Thoracic aorta (tissue), 2 donors: ENCODE data around the gene CAMK2N2. TPM values are rescaled to one million over a fixed set of nuclear protein-coding genes. Genes with fewer than 3 reads are reported as not detected.

Experiments used
- ATAC-seq: fragments of 150-250 bp; one replicate; pipeline ENCODE4 v1.8.0; 2017; ENCODE audit warnings: low read depth; ENCODE audit not compliant: insufficient number of reproducible peaks, low FRiP score
- DNase-seq: peaks from one replicate; pipeline ENCODE4 v3.0.0-alpha.2; 2020; ENCODE audit warnings: low spot score
- H3K27ac ChIP-seq, 2 donors: fragments of 200-600 bp; sonication (generic); 1 replicate in 1 of 2; 2 replicates in 1 of 2; pipeline ENCODE4 v1.5.1; 2016; ENCODE audit warnings: mild to moderate bottlenecking in 2 of 2, moderate library complexity in 2 of 2
- H3K27me3 ChIP-seq: fragments of 200-600 bp; sonication (generic); replicated peaks from 2 replicates; pipeline ENCODE4 v1.6.0; 2016; ENCODE audit warnings: mild to moderate bottlenecking; ENCODE audit not compliant: insufficient read depth
- H3K36me3 ChIP-seq: fragments of 200-600 bp; sonication (generic); one replicate; pipeline ENCODE4 v1.5.1; 2016
- H3K4me1 ChIP-seq, 2 donors: fragments of 200-600 bp; sonication (generic); 1 replicate in 1 of 2; 2 replicates in 1 of 2; pipeline versions ENCODE4 v1.5.1 to v1.6.0; 2016; ENCODE audit warnings: low read depth in 2 of 2, mild to moderate bottlenecking in 1 of 2; ENCODE audit not compliant: control insufficient read depth in 1 of 2
- H3K4me3 ChIP-seq: fragments of 200-600 bp; sonication (generic); 2 replicates; pipeline ENCODE4 v1.5.1; 2016; ENCODE audit warnings: mild to moderate bottlenecking
- H3K9me3 ChIP-seq: fragments of 200-600 bp; sonication (generic); 2 replicates; pipeline ENCODE4 v1.5.1; 2016
- CTCF ChIP-seq: fragments of 200-600 bp; sonication (generic); IDR thresholded peaks from one replicate; pipeline ENCODE4 v1.5.1; 2019; ENCODE audit warnings: antibody characterized with exemption
- total RNA-seq, 2 donors: library from RNA; depleted of rRNA; stranded (reverse); fragments of >200 nt; gene quantifications; one replicate each; pipeline versions ENCODE4 v1.1.0 to v1.2.3, GENCODE V29; 2016

The CAMK2N2 gene
- total RNA-seq, 2 donors from 2014 or later: not detected

GRCh38 chr3:184211718-184212117, 49.6 kb downstream of the CAMK2N2 start:
- Histone ChIP-seq H3K4me3 (no peak overlapping the region), H3K27ac (no peak overlapping the region), H3K9me3 (no peaks in the 10 kb centered on the region), H3K27me3 (no peaks in the 10 kb centered on the region), H3K4me1 (no peaks in the 10 kb centered on the region), H3K36me3 (no peaks in the 10 kb centered on the region)
- DNase-seq: no peak
- no peak for ATAC-seq
- no peak for TF ChIP-seq CTCF

GRCh38 chr3:184211297-184211696, 50.1 kb downstream of the CAMK2N2 start:
- no peaks in the 10 kb centered on the region for H3K4me1 ChIP-seq
- H3K27ac ChIP-seq: no peak overlapping the region
- no peaks in the 10 kb centered on the region for H3K9me3 ChIP-seq
- no peaks in the 10 kb centered on the region for H3K27me3 ChIP-seq
- H3K36me3 ChIP-seq: no peaks in the 10 kb centered on the region
- no peak overlapping the region for H3K4me3 ChIP-seq
- no peak for TF ChIP-seq CTCF
- ATAC-seq (no peak), DNase-seq (no peak)

Other genes with a start within 250 kb of the CAMK2N2 start
- 10 to 100 TPM; 20.8 to 26.2 TPM for gene ABCC5, start 243.7 kb downstream of the CAMK2N2 start, total RNA-seq
- not detected for gene HTR3D, start 229.8 kb downstream of the CAMK2N2 start, total RNA-seq
- not detected for gene HTR3C, start 208.5 kb downstream of the CAMK2N2 start, total RNA-seq
- not detected for gene HTR3E, start 164.5 kb downstream of the CAMK2N2 start, total RNA-seq
- gene EIF2B5, start 126.2 kb downstream of the CAMK2N2 start, total RNA-seq: 10 to 100 TPM; 38.7 to 39.7 TPM
- 100 to 1,000 TPM in 1 of 2 donors, 10 to 100 TPM in 1; 50.5 to 102 TPM for gene DVL3, start 106.2 kb downstream of the CAMK2N2 start, total RNA-seq
- 100 to 1,000 TPM; 194 to 203 TPM for gene AP2M1, start 86.7 kb downstream of the CAMK2N2 start, total RNA-seq
- gene ABCF3, start 75.4 kb downstream of the CAMK2N2 start, total RNA-seq: 10 to 100 TPM; 50.2 to 62.1 TPM
- not detected for gene VWA5B2, start 32.0 kb downstream of the CAMK2N2 start, total RNA-seq
- gene ALG3, start 12.6 kb downstream of the CAMK2N2 start, total RNA-seq: 10 to 100 TPM; 52.0 to 55.0 TPM
- 1 to 10 TPM; 3.8 to 4.0 TPM for gene EEF1AKMT4, start 11.9 kb downstream of the CAMK2N2 start, total RNA-seq
- not detected for gene ECE2, start 14.5 kb upstream of the CAMK2N2 start, total RNA-seq
- 100 to 1,000 TPM; 160 to 213 TPM for gene PSMD2, start 37.7 kb upstream of the CAMK2N2 start, total RNA-seq
- 100 to 1,000 TPM; 254 to 334 TPM for gene EIF4G1, start 53.1 kb upstream of the CAMK2N2 start, total RNA-seq
- gene FAM131A, start 76.0 kb upstream of the CAMK2N2 start, total RNA-seq: 10 to 100 TPM; 55.4 to 91.8 TPM
- gene CLCN2, start 100.1 kb upstream of the CAMK2N2 start, total RNA-seq: 1 to 10 TPM; 4.3 to 8.0 TPM
- gene POLR2H, start 100.2 kb upstream of the CAMK2N2 start, total RNA-seq: 10 to 100 TPM; 49.5 to 53.7 TPM
- 1 to 10 TPM in 1 of 2 donors, not detected in 1; 1.1 TPM for gene THPO, start 116.7 kb upstream of the CAMK2N2 start, total RNA-seq
- 10 to 100 TPM; 19.5 to 21.7 TPM for gene CHRD, start 118.5 kb upstream of the CAMK2N2 start, total RNA-seq